ENCODE results near the gene MIA3.
"Not testable (repeated sequence)": the region's sequence is repeated elsewhere in the genome, so short reads cannot be mapped to it uniquely, and the experiment has no call there.

MIA3 gene

GRCh38 chr1:222618001-222618879 lies at the start of gene MIA3:
Gene MIA3 (plus strand): TSS chr1:222618097. CDS start chr1:222618111, 14 bp downstream.
- DNase-seq: peak; percentile 51

- DNase-seq: no peak
Measured at GRCh38 chr1:222570837-222571236, 47.1 kb upstream of the MIA3 start.

GRCh38 chr1:222579316-222579715 lies 38.6 kb upstream of the MIA3 start:
- DNase-seq: no peak

GRCh38 chr1:222582099-222582774 lies 35.7 kb upstream of the MIA3 start:
- DNase-seq: no peak

- no peak for DNase-seq
Measured at GRCh38 chr1:222583079-222583478, 34.8 kb upstream of the MIA3 start.

GRCh38 chr1:222586842-222587241 lies 31.1 kb upstream of the MIA3 start:
- no peak for DNase-seq

GRCh38 chr1:222588135-222588534 lies 29.8 kb upstream of the MIA3 start:
- no peak for DNase-seq

GRCh38 chr1:222589462-222590302 lies 28.2 kb upstream of the MIA3 start, which contains the start of gene TAF1A:
Gene TAF1A (minus strand): TSS chr1:222589933.
- peak; percentile 87 for DNase-seq

GRCh38 chr1:222592171-222592570 lies 25.7 kb upstream of the MIA3 start:
- DNase-seq: no peak

- no peak for DNase-seq
Measured at GRCh38 chr1:222594789-222595188, 23.1 kb upstream of the MIA3 start.

- DNase-seq: no peak
Measured at GRCh38 chr1:222596696-222597095, 21.2 kb upstream of the MIA3 start.

GRCh38 chr1:222600281-222600680 lies 17.6 kb upstream of the MIA3 start:
- DNase-seq: no peak

- DNase-seq: no peak
Measured at GRCh38 chr1:222601257-222601656, 16.6 kb upstream of the MIA3 start.

GRCh38 chr1:222606757-222607156 lies 11.1 kb upstream of the MIA3 start:
- DNase-seq: no peak

GRCh38 chr1:222609111-222609510 lies 8.8 kb upstream of the MIA3 start:
- DNase-seq: not testable (repeated sequence)

- DNase-seq: no peak
Measured at GRCh38 chr1:222610728-222611127, 7.2 kb upstream of the MIA3 start.

- no peak for DNase-seq
Measured at GRCh38 chr1:222613627-222614026, 4.3 kb upstream of the MIA3 start.

GRCh38 chr1:222616525-222616924 lies 1.4 kb upstream of the MIA3 start:
- no peak for DNase-seq

GRCh38 chr1:222617367-222617951 lies 438 bp upstream of the MIA3 start:
- peak; percentile 96 for DNase-seq

- DNase-seq: no peak
Measured at GRCh38 chr1:222618880-222619596, 1.1 kb downstream of the MIA3 start.

GRCh38 chr1:222620566-222620965 lies 2.7 kb downstream of the MIA3 start:
- DNase-seq: no peak

GRCh38 chr1:222622765-222623164 lies 4.9 kb downstream of the MIA3 start:
- no peak for DNase-seq
